ENCODE measurements around the gene FAM120C. TPM values are rescaled to one million over a fixed set of nuclear protein-coding genes. Genes with fewer than 3 reads are reported as not detected.

Gene FAM120C
- total and polyA plus RNA-seq, 10 of the 15 experiments (the other 5 are each of a cell fraction or from before 2014, with no cell fraction given) = 1.3 to 9.8 (median 4.9) TPM

DNA sequence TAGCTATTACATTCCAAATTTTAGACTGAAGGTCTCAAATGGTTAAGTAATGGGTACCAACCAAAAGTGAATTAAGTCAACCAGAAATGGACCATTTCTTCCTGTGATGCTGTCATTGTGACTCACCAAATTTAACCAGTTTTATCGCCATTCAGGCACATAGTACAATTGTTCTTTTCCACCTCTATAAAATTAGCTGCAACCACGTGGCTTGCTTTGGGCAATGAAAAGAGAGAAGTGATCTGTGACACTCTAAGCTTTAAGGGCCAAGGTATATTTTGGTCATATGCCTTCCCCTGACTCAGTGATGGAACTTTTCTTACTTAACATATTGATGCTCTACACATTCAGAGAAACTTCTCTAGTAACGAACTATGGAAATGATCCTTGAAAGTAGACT is 118.5 kb downstream of the FAM120C start:
- Histone ChIP-seq H3K9me3 (replicated peaks; ENCODE audit: control insufficient read depth, insufficient read depth, low read length) (no peaks in the 10 kb centered on the region), H3K36me3 (ENCODE audit: control insufficient read depth in 2 of 2, insufficient read depth in 2 of 2, low read length in 1 of 2) (no peaks in the 10 kb centered on the region), H3K27ac (ENCODE audit: control insufficient read depth, insufficient read depth) (no peak overlapping the region), H3K4me1 (ENCODE audit: control insufficient read depth, insufficient read depth, low read length) (no peaks in the 10 kb centered on the region), H3K79me2 (ENCODE audit: control insufficient read depth, insufficient read depth, low read length) (no peaks in the 10 kb centered on the region), H3K4me3 (no peak overlapping the region), H3K27me3 (replicated peaks in 1 of 2; ENCODE audit: control insufficient read depth in 2 of 2, insufficient read depth in 2 of 2, low read length in 1 of 2) (no peaks in the 10 kb centered on the region), H3K4me2 (ENCODE audit: control insufficient read depth, insufficient read depth) (no peak overlapping the region), H2AFZ (ENCODE audit: control insufficient read depth, low read depth, low read length) (no peak overlapping the region), H3K9ac (ENCODE audit: control insufficient read depth, insufficient read depth, low read length) (no peak overlapping the region), H4K20me1 (ENCODE audit: control insufficient read depth, insufficient read depth) (no peaks in the 10 kb centered on the region)
- RAD21 ChIA-PET (ENCODE audit: unreplicated experiment) = no interaction called here
- CTCF ChIA-PET = no interaction called here
- SMC1A ChIA-PET (ENCODE audit: uncharacterized antibody, unreplicated experiment) = no interaction called here
- intact Hi-C loops (cut with micrococcal nuclease; ENCODE audit: unreplicated experiment) = no loop called here
- POLR2A ChIA-PET = no interaction called here
- no peak for DNase-seq (ENCODE audit: low read depth, low spot score)
- no peak for ATAC-seq
- in situ Hi-C loops (cut with MboI) = no loop called here
- 63% methylated on average over 3 of the region's 3 CpGs for WGBS (ENCODE audit: insufficient coverage, insufficient replicate concordance, low lambda C conversion rate, missing lambda C conversion rate)
- no TSS peak for BruUV-seq (replicated peaks)
- TF ChIP-seq EED (IDR thresholded peaks at IDR 0.05; ENCODE audit: low read depth) = no peak
- TF ChIP-seq GABPA (IDR thresholded peaks at IDR 0.05; ENCODE audit: low read depth) = no peak
- TF ChIP-seq NR2C2 (IDR thresholded peaks at IDR 0.05; ENCODE audit: borderline replicate concordance, control insufficient read depth, insufficient read length, low read depth) = no peak
- TF ChIP-seq, protein P1, sequence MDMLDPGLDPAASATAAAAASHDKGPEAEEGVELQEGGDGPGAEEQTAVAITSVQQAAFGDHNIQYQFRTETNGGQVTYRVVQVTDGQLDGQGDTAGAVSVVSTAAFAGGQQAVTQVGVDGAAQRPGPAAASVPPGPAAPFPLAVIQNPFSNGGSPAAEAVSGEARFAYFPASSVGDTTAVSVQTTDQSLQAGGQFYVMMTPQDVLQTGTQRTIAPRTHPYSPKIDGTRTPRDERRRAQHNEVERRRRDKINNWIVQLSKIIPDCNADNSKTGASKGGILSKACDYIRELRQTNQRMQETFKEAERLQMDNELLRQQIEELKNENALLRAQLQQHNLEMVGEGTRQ (IDR thresholded peaks at IDR 0.05; ENCODE audit: borderline replicate concordance, low read depth, low read length) = no peak
- no peak for TF ChIP-seq E2F8 (IDR thresholded peaks at IDR 0.05; ENCODE audit: low read depth, partially characterized antibody)
- TF ChIP-seq HDAC2 (IDR thresholded peaks at IDR 0.05) = no peak
- TF ChIP-seq SREBF2 (IDR thresholded peaks at IDR 0.05; ENCODE audit: low read length) = no peak
- TF ChIP-seq, protein P2, sequence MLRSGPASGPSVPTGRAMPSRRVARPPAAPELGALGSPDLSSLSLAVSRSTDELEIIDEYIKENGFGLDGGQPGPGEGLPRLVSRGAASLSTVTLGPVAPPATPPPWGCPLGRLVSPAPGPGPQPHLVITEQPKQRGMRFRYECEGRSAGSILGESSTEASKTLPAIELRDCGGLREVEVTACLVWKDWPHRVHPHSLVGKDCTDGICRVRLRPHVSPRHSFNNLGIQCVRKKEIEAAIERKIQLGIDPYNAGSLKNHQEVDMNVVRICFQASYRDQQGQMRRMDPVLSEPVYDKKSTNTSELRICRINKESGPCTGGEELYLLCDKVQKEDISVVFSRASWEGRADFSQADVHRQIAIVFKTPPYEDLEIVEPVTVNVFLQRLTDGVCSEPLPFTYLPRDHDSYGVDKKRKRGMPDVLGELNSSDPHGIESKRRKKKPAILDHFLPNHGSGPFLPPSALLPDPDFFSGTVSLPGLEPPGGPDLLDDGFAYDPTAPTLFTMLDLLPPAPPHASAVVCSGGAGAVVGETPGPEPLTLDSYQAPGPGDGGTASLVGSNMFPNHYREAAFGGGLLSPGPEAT (IDR thresholded peaks at IDR 0.05; ENCODE audit: low read depth) = no peak
- TF ChIP-seq HDAC6 (IDR thresholded peaks at IDR 0.05; ENCODE audit: unreplicated experiment) = no peak
- no peak for TF ChIP-seq SPI1 (IDR thresholded peaks at IDR 0.05; ENCODE audit: borderline replicate concordance, insufficient read depth, low read depth, low read length)
- no peak for TF ChIP-seq POLR2AphosphoS2 (IDR thresholded peaks at IDR 0.05; ENCODE audit: low read depth, low read length)
- TF ChIP-seq MTA3 (IDR thresholded peaks at IDR 0.05; ENCODE audit: borderline replicate concordance, low read length) = no peak
- TF ChIP-seq RFX5 (IDR thresholded peaks at IDR 0.05; ENCODE audit: low read depth, low read length) = no peak
- TF ChIP-seq RUNX3 (IDR thresholded peaks at IDR 0.05; ENCODE audit: low read length) = no peak
- TF ChIP-seq HCFC1 (IDR thresholded peaks at IDR 0.05; ENCODE audit: low read length) = no peak
- TF ChIP-seq, protein P3, sequence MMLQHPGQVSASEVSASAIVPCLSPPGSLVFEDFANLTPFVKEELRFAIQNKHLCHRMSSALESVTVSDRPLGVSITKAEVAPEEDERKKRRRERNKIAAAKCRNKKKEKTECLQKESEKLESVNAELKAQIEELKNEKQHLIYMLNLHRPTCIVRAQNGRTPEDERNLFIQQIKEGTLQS (IDR thresholded peaks at IDR 0.05; ENCODE audit: borderline replicate concordance, extremely low read depth, low read depth, low read length) = no peak
- TF ChIP-seq ATF7 (IDR thresholded peaks at IDR 0.05; ENCODE audit: low read depth) = no peak
- TF ChIP-seq, protein P4, sequence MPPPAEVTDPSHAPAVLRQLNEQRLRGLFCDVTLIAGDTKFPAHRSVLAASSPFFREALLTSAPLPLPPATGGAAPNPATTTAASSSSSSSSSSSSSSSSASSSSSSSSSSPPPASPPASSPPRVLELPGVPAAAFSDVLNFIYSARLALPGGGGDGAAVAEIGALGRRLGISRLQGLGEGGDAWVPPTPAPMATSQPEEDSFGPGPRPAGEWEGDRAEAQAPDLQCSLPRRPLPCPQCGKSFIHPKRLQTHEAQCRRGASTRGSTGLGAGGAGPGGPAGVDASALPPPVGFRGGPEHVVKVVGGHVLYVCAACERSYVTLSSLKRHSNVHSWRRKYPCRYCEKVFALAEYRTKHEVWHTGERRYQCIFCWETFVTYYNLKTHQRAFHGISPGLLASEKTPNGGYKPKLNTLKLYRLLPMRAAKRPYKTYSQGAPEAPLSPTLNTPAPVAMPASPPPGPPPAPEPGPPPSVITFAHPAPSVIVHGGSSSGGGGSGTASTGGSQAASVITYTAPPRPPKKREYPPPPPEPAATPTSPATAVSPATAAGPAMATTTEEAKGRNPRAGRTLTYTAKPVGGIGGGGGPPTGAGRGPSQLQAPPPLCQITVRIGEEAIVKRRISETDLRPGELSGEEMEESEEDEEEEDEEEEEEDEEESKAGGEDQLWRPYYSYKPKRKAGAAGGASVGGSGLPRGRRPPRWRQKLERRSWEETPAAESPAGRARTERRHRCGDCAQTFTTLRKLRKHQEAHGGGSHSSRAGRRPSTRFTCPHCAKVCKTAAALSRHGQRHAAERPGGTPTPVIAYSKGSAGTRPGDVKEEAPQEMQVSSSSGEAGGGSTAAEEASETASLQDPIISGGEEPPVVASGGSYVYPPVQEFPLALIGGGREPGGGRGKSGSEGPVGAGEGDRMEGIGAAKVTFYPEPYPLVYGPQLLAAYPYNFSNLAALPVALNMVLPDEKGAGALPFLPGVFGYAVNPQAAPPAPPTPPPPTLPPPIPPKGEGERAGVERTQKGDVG (CRISPR knock-in tag; IDR thresholded peaks at IDR 0.05) = no peak
- no peak for FAIRE-seq

Measured in GM12878 (cell line).